ENCODE data around the gene STK10. TPM values are rescaled to one million over a fixed set of nuclear protein-coding genes. Genes with fewer than 3 reads are reported as not detected.
"Not testable (repeated sequence)": the region's sequence is repeated elsewhere in the genome, so short reads cannot be mapped to it uniquely, and the experiment has no call there.

The STK10 gene
- polyA plus RNA-seq, 4 donors, result 13.6 to 18.5 (median 16.3) TPM

DNA sequence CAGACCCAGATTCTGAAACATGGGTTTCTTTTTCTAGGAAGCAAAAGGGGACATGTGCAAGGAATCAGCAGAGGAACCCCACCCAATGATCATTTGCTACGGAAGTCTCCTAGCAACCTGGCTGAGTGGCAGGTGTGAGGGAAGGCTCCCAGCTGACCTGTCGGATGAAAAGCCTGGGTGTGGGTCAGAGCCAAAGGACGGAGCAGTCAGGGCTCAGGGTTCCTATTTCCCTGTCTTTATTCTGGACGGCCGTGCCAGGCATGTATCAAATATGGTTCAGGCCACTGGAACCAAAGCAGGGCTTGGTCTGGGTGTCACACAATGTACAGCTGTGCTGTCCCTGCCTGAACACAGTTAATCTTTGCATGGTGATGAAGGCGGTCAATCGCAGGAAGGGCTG lies 20.1 kb downstream of the STK10 start:
- no peak for DNase-seq (ENCODE audit: low read depth in 4 of 4, low spot score in 3 of 4)

DNA sequence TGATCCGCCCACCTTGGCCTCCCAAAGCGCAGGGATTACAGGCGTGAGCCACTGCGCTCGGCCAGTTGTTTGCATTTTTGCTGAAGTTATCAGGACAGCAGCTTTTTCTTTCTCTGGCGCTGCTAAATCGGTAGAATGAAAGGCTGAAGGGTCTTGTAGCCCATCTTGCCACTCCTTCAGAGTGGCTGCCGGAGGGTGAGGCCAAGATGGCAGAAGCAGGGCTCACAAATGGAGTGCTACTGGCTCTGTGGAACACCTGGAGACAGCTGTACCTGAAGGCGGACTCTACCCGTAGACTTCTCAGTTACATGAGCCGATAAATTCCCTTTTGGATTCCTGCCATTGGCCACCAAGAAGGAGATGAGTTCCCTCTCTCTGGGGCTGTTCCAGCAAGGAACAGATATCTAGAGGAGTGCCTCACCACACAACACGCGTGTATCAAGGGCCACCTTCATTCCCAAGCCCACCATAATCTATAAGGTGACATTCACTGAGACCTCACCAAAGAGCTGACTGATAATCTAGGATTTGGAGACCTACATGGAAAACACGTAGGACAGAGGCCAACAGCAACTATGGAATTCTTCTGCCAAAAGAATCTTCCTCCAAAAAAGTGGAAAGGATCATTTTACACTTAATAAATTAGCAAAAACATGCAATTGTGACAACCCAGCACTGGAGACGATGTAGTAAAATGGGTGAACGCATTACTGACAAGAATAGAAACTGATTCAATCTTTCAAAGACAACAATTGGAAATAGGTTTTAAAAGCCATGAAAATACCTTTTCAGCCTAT lies 21.8 kb downstream of the STK10 start:
- no peak for DNase-seq (ENCODE audit: low read depth in 4 of 4, low spot score in 3 of 4)

DNA sequence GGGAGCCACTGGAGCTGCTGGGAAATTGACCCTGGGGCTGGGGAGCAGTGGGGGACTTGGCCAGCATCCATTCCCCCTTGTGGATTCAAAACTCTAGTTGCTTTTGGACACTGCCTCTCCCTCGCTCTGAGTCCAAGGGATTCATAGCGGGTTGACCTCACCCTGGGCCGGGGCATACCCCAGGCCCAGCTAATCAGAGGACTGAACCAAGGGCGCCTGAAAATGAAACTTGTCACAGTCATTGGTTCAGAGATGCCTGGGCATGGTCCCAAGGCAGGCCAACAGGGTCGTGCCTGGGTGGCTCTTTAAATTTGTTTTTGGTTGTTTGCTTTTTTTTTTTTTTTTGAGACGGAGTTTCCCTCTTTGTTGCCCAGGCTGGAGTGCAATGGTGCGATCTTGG lies 22.6 kb downstream of the STK10 start:
- DNase-seq (ENCODE audit: low read depth in 4 of 4, low spot score in 3 of 4), result no peak

DNA sequence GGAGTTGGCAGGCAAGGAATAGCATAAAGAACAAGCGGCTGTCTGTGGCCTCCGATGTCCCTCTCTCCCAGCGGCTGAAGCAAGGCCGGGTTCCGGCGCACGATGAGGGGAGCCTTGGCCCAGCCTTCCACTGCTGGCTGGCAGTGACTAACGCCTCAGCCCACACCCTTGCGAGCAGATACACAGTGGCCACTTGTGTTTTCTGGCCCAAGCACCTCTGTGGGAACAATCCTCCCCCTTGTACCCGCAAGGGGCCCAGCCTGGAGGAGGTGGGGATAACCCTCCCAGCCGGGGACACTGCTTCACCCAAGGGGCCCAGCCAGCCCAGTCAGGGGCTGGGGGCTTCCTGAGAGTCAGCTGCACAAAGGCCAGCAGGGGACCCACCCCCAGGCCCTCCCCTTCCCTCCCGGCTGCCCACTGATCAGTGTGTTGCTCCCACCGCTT lies 23.2 kb downstream of the STK10 start:
- DNase-seq (ENCODE audit: low read depth in 4 of 4, low spot score in 3 of 4), result no peak

DNA sequence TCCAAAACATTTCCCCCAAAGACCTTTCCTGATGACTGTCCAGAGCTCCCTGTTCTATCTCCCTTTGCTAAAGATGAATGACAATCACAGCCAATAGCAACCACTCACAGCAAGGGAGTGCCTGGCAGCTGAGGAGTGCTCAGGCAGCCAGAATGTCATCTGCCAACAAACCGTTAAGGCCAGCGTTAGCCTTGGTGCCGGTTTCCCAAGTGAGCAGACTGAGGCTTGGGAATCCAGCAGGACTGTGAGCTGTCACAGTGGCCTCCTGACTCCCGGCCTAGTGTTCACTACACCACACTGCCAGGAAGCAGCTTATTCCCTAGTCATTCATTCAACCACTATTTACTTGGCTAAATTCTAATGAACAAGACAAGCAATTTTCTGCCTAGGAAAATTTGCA lies 24.7 kb downstream of the STK10 start:
- DNase-seq (ENCODE audit: low read depth in 4 of 4, low spot score in 3 of 4), result no peak

DNA sequence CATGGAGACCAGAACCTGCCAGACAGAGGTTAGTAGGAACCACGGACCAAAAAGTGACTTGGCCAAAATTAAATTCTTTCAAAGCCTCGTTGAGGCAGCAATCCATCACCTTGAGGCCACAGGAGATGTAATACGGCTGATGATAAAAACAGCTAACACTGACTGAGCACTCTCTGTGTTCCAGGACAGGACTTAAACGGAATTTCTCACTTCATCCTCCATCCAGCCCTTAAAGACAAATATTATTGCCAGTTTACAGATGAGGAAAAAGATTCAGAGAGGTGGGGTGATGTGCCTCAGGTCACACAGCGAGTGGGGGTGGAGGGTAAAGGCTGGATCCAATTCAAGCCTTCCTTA lies 25.1 kb downstream of the STK10 start:
- no peak for DNase-seq (ENCODE audit: low read depth in 4 of 4, low spot score in 3 of 4)

DNA sequence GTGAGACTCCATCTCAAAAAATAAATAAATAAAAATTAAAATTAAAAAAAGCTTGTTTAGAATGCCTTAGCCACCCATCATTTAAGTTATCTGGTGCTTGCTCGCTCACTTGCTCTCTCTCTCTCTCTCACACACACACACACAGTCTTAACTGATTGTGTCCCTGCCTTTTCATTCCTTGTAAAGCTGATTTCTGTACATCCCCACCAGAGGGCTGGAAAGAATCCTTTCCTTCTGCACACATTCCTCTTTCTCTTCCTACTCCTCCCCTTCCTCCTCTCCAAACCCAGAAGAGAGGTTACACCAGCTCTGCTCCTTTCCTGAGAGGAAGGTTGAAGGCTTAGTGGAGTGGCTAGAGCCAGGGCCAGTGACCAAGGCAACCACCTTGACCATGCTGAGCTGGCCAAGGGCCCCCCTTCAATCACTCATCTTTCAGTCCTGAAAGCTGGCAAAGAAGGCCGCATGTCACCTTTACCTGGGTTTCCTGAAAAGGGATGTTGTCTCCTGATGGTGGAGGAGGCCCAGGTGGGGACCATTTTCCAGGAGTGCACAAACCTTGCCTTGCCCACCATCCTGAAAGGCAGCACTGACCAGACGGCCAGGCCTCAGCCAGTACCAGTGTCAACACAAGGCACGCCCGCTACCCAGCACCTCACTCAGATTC lies 25.6 kb downstream of the STK10 start:
- no peak for DNase-seq (ENCODE audit: low read depth in 4 of 4, low spot score in 3 of 4)

DNA sequence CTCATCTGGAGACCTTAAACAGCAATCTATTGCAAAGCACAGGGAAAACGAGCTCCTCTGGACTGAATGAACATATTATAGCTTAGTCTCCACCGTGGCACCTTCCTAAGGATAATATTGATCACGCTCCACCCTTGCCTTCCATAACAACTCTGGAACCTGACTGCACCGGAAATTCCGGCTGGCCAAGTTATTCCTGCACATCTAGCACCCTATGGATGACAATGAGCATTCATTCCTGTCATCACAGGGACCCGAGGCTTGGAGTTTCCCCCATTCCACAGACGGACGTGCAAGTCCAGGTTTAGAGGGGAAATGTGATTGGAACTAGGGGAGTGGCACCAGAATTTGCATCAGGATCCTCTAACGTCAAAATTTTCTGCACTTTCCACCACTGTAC lies 27.5 kb downstream of the STK10 start:
- DNase-seq (ENCODE audit: low read depth in 4 of 4, low spot score in 3 of 4), result no peak

DNA sequence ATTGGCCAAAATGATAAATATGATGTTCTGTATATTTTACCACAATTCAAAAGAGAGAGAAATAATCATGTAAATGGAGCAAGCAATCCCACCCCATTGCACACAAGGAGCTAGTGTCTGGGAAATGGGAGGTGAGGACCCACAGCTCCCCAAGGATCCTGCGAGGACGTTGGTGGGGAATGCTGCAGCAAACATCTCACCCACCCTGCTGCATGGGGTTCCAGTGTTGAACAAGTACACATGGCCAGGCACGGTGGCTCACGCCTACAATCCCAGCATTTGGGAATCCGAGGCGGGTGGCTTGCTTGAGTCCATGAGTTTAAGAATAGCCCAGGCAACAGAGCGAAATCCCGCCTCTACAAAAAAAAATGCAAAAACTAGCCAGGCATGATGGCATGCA lies 29.0 kb downstream of the STK10 start:
- no peak for DNase-seq (ENCODE audit: low read depth in 4 of 4, low spot score in 3 of 4)

DNA sequence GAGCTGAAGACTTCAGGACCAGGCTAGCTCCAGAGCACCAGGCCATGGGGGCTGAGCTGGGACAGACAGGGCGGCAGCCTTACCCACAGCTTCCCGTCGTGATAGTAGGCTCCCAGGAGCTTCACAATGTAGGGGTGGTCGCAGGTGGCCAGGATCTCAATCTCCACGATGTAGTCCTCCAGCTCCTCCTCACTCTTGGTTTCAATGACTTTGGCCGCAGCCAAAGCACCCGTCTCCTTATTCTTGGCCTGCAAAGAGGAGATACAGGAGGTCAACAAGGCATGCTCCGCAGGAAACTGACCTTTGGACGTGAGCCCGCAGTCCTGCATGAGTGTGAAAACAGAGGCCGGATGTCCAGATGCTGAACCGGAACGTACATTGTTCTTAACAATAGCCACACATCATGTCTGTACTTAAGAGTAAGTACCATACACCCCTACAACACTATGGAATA lies 31.5 kb downstream of the STK10 start:
- DNase-seq (ENCODE audit: low read depth in 4 of 4, low spot score in 3 of 4), result no peak

DNA sequence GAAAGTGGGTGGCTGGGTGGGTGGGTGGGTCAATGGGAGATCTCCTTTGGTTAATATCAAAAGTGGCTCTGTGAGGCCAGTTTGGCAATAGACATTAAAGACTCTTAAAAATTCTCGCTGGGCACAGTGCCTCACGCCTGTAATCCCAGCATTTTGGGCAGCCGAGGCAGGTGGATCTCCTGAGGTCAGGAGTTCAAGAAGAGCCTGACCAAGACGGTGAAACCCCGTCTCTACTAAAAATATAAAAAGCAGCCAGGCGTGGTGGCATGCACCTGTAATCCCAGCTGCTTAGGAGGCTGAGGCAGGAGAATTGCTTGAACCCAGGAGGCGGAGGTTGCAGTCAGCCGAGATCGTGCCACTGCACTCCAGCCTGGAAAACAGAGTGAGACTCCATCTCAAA lies 32.9 kb downstream of the STK10 start:
- DNase-seq (ENCODE audit: low read depth in 4 of 4, low spot score in 3 of 4), result not testable (repeated sequence)

DNA sequence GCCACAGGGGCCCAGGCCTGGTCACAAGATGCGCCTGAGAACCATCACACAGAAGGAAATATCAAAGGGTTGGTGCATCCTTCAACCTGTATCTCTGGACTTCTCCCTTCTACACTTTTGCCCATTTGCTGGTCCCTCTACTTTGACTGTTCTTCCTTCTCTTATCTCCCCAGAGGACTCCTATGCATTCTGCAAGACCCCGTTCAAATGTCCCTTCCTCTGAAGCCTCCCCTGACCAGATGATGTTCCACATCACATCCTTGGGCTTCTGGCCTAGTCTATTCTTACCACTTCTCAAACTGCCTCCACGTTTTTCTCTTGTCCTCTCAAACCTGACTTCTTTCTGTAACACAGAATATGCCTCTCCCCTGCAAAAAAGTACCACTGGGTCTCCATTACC lies 34.3 kb downstream of the STK10 start:
- DNase-seq (ENCODE audit: low read depth in 4 of 4, low spot score in 3 of 4), result no peak

DNA sequence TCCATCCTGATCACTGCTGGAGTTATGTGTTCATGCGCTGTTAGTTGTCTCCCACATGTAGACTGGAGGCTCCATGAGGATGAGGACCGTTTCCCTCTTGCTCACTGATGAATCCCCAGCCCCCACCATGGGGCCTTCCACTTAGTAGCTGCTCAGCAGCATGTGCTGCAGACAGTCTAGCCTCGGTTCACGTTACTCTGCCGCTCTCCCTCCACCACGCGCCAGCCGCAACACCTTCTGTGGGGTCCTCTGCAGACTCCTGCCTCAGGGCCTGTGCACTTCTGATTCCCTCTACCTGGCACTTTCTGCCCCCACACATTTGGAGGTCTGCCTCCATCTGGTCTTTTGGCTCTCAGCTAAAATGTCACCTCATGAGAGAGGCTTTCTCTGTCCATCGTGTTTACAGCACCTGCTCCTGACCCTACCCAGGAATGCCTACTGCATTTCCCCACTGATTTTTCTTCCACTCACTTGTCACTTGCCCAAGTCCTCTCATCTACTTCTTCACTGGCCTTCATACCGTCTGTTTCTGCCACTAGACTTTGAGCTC lies 36.3 kb downstream of the STK10 start:
- no peak for DNase-seq (ENCODE audit: low read depth in 4 of 4, low spot score in 3 of 4)

DNA sequence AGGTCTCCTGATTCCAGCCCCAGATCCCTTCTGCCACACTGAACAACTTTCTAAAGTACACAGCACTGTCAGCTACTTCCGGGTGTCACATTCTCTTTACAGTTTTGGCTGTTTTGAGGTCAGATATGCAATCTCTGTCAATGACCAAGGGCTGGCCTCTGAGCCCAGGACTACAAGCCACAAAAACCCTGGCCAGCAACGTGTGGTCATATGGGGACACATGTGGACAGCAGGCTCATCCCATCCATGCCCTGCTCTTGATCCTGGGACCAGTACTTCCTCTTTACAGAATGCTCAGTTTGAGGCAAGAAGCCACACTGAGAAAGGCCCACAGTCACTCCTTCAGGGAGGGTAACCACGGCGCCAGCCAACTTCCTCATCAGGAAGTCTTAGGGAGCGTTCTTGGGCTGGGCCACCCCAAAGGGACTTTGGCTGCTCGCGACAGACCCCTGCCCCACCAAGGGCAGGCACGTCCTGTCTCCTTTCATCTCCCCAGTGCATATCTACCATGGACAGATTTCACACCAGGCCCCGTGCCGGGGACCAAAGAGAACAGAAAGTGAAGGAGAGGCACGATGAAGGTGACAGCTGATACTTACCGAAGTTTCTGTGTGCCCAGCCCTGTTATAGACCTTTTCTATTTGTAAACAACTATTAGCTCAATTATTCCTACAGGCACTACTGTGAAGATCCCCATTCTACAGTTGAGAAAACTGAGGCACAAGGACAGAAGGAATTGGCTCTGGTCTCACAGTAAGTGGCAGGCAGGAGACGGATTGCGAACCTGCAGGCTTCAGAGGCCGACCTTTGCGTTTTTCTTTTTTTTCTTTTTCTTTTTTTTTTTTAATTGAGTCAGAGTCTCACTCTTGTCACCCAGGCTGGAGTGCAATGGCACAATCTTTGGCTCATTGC lies 37.3 kb downstream of the STK10 start:
- no peak for DNase-seq (ENCODE audit: low read depth in 4 of 4, low spot score in 3 of 4)

DNA sequence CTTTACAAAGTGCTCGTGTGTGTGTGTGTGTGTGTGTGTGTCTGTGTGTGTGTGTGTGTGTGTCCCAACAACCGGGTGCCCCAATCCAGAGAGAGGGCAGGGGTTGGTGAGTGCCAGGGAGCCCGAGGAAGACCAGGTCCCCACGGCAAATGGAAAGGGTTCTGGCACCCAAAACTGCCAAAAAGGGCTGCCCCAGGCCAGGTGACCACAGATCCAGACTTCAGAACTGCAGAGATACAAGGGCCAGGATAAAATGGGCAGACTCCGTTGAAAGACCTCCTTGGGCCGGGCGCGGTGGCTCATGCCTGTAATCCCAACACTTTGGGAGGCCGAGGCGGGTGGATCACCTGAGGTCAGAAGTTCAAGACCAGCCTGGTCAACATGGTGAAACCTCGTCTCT lies 38.5 kb downstream of the STK10 start:
- DNase-seq (ENCODE audit: low read depth in 4 of 4, low spot score in 3 of 4), result not testable (repeated sequence)

DNA sequence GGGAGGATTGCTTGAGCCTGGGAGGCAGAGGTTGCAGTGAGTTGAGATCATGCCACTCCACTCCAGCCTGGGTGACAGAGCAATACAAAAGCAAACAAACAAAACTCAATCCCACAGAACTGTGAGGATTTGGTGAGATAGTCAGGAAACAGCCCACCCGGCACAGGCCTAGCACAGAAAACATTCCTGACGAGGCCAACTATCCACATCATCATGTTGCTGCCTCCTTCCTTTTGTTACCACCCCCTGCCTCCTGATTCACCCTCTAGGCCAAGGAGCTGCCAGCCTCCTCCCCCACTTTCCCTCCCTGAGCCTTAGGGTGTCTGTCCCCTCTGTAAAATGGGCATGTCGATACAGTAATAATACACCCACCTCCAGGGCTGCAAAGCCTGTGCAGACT lies 39.0 kb downstream of the STK10 start:
- DNase-seq (ENCODE audit: low read depth in 4 of 4, low spot score in 3 of 4), result no peak

DNA sequence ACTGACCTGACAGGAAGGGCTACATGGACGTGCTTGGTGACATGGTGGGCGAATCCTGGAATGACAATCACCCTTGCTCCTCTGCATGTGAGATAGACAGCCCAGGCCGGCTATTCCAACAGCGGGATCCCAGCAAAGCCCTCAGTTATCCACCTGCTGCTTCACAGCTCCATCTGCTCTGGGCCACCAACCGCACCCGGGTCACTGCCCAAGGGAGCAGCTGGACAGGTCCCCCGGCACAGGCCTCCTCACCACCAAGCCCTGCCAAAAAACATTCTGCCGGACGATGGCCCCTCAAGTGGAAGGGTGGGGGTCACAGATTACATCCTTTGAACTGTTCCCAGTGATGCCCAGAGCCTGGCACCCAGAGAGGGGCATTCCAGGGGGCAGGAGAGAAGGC lies 39.6 kb downstream of the STK10 start:
- DNase-seq (ENCODE audit: low read depth in 4 of 4, low spot score in 3 of 4), result no peak

DNA sequence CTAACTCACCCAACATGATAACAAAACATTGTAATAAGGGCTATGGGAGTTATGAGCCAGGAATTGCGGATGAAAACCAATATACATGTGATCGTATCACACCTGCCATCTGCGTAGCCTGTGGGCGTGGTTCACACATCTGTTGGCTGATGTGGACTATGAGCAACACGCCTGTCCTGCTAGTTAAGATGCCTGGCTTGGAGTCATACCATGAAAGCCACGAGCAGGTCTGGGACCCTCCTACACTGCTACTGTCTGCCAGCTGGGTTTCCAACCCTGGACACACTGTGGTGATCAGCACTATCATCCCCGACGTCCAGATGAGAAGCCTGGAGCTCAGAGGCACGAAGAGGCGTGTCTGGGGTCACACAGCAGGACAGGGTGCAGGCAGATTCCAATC lies 40.2 kb downstream of the STK10 start:
- no peak for DNase-seq (ENCODE audit: low read depth in 4 of 4, low spot score in 3 of 4)

DNA sequence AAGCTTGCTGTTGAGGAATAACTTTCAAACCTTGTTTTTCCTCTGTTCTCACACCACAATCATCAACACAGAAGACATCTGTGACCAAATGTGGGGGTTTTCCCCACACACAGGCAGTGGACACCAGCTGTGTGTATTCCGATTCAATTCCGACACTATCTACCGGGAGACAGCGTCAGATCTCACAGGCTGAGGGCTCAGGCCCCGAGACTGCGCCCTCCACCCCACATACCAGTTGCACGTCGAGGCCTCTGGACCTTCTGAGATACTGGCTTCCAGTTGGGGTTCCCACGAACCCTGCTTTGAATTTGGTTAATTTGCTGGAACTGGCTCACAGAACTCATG lies 41.3 kb downstream of the STK10 start:
- no peak for DNase-seq (ENCODE audit: low read depth in 4 of 4, low spot score in 3 of 4)

DNA sequence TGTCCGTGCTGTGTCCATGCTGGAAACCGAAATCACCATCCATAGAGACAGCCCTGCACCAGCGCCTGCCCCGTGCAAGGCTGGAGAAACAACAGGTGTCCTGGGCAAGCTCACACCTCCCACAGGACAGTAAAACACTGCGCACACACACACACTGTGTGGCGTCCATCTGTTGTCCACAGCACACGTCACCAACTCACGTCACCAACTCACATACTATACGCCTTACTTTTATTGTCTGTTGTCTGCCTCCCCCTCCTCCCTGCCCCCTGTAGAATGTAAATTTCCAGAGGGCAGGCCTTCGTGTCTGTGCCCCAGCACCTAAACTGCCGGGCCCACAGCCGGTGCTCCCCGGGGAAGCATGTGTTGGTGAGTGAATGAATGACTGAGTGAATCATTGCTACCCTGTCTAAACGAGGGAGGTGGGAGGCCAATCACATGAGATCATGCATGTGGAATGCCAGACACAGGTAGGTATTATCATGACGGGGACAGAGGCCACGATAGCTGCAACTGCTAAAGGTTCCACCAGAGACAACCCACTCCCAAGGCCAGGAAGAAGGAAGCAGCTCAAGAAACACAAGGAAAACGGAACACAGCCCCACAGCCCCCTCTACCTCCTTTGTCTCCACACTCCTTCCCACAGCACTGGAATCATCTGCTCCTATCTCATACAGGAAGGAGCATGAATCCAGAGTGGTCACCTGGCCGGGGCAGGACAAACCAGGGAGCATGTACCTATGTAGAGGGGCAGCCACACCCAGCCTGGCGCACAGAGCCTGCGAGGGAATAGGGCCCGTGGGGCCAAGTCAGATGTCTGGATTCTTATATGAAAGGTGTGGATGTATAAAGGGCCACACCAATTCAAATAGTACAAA lies 41.9 kb downstream of the STK10 start:
- DNase-seq (ENCODE audit: low read depth in 4 of 4, low spot score in 3 of 4), result no peak

All from left renal pelvis (tissue), 4 donors.